Amniotic stem cell (primary cell): ENCODE results near the gene SMC2.

Experiments
- DNase-seq: peaks from one replicate; lab custom pipeline; 2025; lab: John Stamatoyannopoulos, UW

Gene SMC2

GRCh38 chr9:104104360-104104759 lies 10.3 kb downstream of the SMC2 start:
- DNase-seq: no peak

GRCh38 chr9:104107799-104108198 lies 13.7 kb downstream of the SMC2 start:
- no peak for DNase-seq

GRCh38 chr9:104108315-104108714 lies 14.2 kb downstream of the SMC2 start:
- no peak for DNase-seq

- DNase-seq: no peak
Observed at GRCh38 chr9:104110509-104110908, 16.4 kb downstream of the SMC2 start.

GRCh38 chr9:104118916-104119315 lies 24.8 kb downstream of the SMC2 start:
- DNase-seq: no peak

GRCh38 chr9:104121022-104121421 lies 26.9 kb downstream of the SMC2 start:
- DNase-seq: no peak

- DNase-seq: no peak
Observed at GRCh38 chr9:104138243-104138868, 44.2 kb downstream of the SMC2 start.

GRCh38 chr9:104142799-104143549 lies 48.9 kb downstream of the SMC2 start:
- DNase-seq: no peak

- no peak for DNase-seq
Observed at GRCh38 chr9:104143550-104143910, 49.4 kb downstream of the SMC2 start.

- DNase-seq: no peak
Observed at GRCh38 chr9:104144336-104144735, 50.2 kb downstream of the SMC2 start.

GRCh38 chr9:104173067-104173466 lies 79.0 kb downstream of the SMC2 start:
- no peak for DNase-seq

GRCh38 chr9:104177003-104177611 lies 83.0 kb downstream of the SMC2 start:
- DNase-seq: no peak

GRCh38 chr9:104177676-104178075 lies 83.6 kb downstream of the SMC2 start:
- DNase-seq: no peak
